ENCODE results near the gene CAPS. TPM values are rescaled to one million over a fixed set of nuclear protein-coding genes. Genes with fewer than 3 reads are reported as not detected.
"Not testable (repeated sequence)": the region's sequence is repeated elsewhere in the genome, so short reads cannot be mapped to it uniquely, and the experiment has no call there.

CAPS gene
- polyA plus RNA-seq: 10 to 100 TPM in 1 of 2 donors, 1 to 10 TPM in 1; 8.0 to 18.7 TPM

DNA sequence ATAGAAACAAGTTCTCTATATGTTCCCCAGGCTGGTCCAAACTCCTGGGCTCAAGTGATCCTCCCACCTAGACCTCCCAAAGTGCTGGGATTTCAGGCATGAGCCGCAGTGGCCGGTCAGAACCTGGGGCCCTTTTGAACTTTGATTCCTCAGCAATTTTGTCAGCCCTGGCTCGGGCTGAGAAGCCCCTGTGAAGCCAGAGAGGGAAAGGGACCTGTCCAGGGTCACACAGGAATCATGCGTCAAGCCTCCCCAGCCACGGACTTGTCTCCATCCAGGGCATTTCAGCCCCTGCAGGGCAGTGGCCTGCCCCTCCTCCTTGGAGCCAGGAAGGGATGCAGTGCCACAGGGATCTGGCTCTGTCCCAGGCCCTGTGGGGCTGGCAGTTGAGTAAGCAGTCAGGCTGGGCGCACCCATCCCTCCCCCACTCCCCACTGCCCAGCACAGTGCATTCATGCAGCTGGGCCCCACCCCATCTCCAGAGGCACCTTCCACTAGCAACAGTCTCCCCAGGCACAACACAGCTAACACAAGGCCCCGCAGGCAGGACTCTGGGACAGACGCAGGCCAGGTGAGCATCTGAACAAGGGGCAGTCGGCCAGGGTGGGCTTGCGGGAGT, at the start of gene CAPS:
TSS of gene CAPS (plus strand) at position 516 of the 619 bp plus-strand sequence. CDS start 153 bp downstream, outside the sequence.
- H3K9me3 ChIP-seq (ENCODE audit: control insufficient read depth in 2 of 2, insufficient read depth in 1 of 2, low read depth in 1 of 2, low read length in 1 of 2): no peaks in the 10 kb centered on the region
- no peak within 1 kb of the TSS for H3K4me3 ChIP-seq (ENCODE audit: low read depth in 1 of 2, low read length in 2 of 2)
- H3K36me3 ChIP-seq (ENCODE audit: control insufficient read depth in 2 of 2, insufficient read depth in 2 of 2, low read length in 1 of 2): peaks cover 12 to 40% of the 10 kb centered on the region in 2 donors
- peak within 1 kb of the TSS in 1 of 2 donors; percentile 22 for H3K27ac ChIP-seq (ENCODE audit: low read depth in 2 of 2, low read length in 1 of 2)
- WGBS, 2 donors: 62% methylated on average over 10 of the region's 10 CpGs
- H3K4me1 ChIP-seq (ENCODE audit: control insufficient read depth in 2 of 2, insufficient read depth in 2 of 2, low read length in 1 of 2): peaks cover 8 to 19% of the 10 kb centered on the region in 2 donors
- no peaks in the 10 kb centered on the region for H3K27me3 ChIP-seq (ENCODE audit: control insufficient read depth in 1 of 2, insufficient read depth in 2 of 2, low read length in 2 of 2)

DNA sequence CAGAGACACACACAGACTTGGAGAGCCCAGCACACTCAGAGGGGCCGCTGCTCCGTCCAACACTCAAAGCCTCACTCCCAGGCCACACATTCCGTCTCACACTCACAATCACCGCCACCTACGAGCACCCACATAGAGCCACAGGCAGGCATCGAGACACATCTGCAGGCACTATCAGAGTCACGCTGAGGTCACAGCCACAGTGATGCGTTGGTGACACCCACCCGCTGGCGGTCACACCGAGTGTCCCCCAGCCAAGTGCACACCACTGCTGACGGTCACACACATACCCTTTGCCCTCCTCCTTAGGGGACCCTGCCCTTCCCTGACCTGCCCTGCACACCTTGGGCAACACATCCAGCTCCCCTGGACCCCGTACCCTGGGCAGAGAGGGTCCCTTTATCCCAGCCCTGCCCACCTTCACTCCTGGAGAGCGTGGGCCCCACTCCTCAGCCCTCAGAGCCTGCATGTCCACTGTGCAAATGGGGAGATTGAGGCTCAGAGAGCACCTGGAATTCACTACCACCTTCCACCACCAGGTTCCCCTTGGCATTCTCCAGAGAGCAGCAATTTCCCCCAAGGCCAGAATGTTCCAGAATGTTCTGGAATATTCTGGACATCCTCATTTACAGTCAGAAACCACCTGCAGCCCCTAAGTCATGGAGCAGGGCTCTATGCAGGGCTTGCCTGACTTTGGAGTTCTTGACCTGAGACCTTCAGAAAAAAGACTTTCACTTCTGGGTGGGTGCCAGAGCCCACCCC, 49.1 kb upstream of the CAPS start:
- no peak overlapping the region for H3K4me3 ChIP-seq (ENCODE audit: low read depth in 1 of 2, low read length in 2 of 2)
- no peaks in the 10 kb centered on the region for H3K9me3 ChIP-seq (ENCODE audit: control insufficient read depth in 2 of 2, insufficient read depth in 1 of 2, low read depth in 1 of 2, low read length in 1 of 2)
- peaks cover 0 to 2% of the 10 kb centered on the region in 2 donors for H3K4me1 ChIP-seq (ENCODE audit: control insufficient read depth in 2 of 2, insufficient read depth in 2 of 2, low read length in 1 of 2)
- WGBS, 2 donors: 84 to 85% methylated on average over 14 of the region's 14 CpGs
- H3K27ac ChIP-seq (ENCODE audit: low read depth in 2 of 2, low read length in 1 of 2): no peak overlapping the region
- no peaks in the 10 kb centered on the region for H3K27me3 ChIP-seq (ENCODE audit: control insufficient read depth in 1 of 2, insufficient read depth in 2 of 2, low read length in 2 of 2)
- no peaks in the 10 kb centered on the region for H3K36me3 ChIP-seq (ENCODE audit: control insufficient read depth in 2 of 2, insufficient read depth in 2 of 2, low read length in 1 of 2)

DNA sequence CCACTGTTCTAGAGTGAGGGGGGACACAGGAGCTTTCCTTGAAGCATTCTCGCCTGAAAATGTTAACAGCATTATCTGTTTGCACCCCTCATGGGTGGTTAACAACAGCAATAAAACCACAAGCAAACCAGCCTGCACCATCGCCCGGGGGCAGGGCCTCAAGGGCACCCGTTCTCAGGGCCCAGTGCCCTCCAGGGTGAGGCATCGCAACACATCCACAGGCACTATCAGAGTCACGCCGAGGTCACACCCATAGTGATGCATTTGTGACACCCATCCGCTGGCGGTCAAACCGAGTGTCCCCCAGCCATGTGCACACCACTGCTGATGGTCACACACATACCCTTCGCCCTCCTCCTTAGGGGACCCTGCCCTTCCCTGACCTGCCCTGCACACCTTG, 48.3 kb upstream of the CAPS start:
- Histone ChIP-seq H3K36me3 (ENCODE audit: control insufficient read depth in 2 of 2, insufficient read depth in 2 of 2, low read length in 1 of 2) (no peaks in the 10 kb centered on the region), H3K4me1 (ENCODE audit: control insufficient read depth in 2 of 2, insufficient read depth in 2 of 2, low read length in 1 of 2) (peaks cover 0 to 2% of the 10 kb centered on the region in 2 donors), H3K27ac (ENCODE audit: low read depth in 2 of 2, low read length in 1 of 2) (no peak overlapping the region), H3K9me3 (ENCODE audit: control insufficient read depth in 2 of 2, insufficient read depth in 1 of 2, low read depth in 1 of 2, low read length in 1 of 2) (no peaks in the 10 kb centered on the region), H3K27me3 (ENCODE audit: control insufficient read depth in 1 of 2, insufficient read depth in 2 of 2, low read length in 2 of 2) (no peaks in the 10 kb centered on the region), H3K4me3 (ENCODE audit: low read depth in 1 of 2, low read length in 2 of 2) (no peak overlapping the region)
- WGBS, 2 donors: 84 to 85% methylated on average over 11 of the region's 11 CpGs

DNA sequence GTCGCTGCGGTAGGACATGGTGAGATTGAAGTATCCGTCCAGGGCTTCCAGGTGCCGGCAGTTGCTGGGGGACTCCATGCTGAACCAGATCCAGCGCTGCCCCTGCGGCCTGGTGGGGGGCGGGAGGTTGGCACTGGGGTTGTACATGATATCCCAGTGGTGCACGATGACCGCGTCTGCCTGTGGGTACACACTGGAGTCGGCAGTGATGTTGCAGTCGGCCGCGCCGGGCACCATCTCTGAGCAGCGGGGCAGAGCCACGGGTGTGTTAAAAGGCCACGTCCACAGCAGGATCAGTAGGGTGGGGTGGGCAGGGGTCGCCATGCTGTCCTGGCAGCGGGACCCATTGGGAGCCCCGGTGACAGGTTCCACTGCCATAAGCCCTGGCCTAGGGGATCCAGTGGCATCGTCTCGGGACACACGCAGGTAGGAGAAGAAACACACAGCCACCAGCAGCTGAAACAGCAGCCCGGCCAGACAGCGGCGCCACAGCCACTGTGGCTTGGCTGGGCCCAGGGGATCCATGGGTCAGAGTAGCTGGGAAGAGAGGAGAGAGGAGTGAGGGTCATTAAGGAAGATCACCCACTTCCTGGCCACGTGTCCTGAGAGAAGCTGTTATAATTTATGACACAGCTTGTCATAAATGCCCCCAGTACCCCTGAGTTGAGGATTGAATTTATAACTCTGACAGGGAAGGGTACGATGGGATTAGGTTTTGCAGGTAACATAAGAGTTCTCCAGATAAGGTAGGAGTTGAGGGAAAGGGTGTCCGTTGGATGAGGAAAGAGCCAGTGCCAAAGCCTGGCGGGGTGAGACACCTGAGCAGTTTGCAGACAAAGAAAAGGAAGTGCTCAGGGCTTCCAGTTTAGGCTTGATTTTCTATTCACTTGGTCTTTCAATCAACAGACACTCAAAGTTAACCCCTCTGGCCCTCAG, 46.6 kb upstream of the CAPS start:
- Histone ChIP-seq H3K27me3 (ENCODE audit: control insufficient read depth in 1 of 2, insufficient read depth in 2 of 2, low read length in 2 of 2) (no peaks in the 10 kb centered on the region), H3K4me3 (ENCODE audit: low read depth in 1 of 2, low read length in 2 of 2) (no peak overlapping the region), H3K27ac (ENCODE audit: low read depth in 2 of 2, low read length in 1 of 2) (no peak overlapping the region), H3K36me3 (ENCODE audit: control insufficient read depth in 2 of 2, insufficient read depth in 2 of 2, low read length in 1 of 2) (no peaks in the 10 kb centered on the region), H3K9me3 (ENCODE audit: control insufficient read depth in 2 of 2, insufficient read depth in 1 of 2, low read depth in 1 of 2, low read length in 1 of 2) (no peaks in the 10 kb centered on the region), H3K4me1 (ENCODE audit: control insufficient read depth in 2 of 2, insufficient read depth in 2 of 2, low read length in 1 of 2) (peaks cover 0 to 2% of the 10 kb centered on the region in 2 donors)
- WGBS, 2 donors: 85 to 88% methylated on average over 31 of the region's 31 CpGs

DNA sequence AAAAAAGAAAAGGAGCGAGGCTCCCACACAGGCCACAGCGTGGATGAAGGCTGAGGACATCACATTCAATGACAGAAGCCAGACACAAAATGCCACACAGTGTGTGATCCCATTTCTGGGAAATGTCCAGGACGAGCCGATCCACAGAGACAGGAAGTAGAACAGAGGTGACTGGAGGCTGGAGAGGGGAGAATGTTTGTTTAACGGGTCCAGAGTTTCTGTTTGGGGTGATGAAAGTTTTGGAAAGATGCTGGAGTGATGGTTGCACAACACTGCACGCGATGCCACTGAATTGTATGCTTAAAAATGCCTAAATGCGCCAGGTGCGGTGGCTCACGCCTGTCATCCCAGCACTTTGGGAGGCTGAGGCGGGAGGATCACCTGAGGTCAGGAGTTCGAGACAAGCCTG, 43.1 kb upstream of the CAPS start:
- Histone ChIP-seq H3K27ac (ENCODE audit: low read depth in 2 of 2, low read length in 1 of 2) (no peak overlapping the region), H3K9me3 (ENCODE audit: control insufficient read depth in 2 of 2, insufficient read depth in 1 of 2, low read depth in 1 of 2, low read length in 1 of 2) (no peaks in the 10 kb centered on the region), H3K36me3 (ENCODE audit: control insufficient read depth in 2 of 2, insufficient read depth in 2 of 2, low read length in 1 of 2) (no peaks in the 10 kb centered on the region), H3K27me3 (ENCODE audit: control insufficient read depth in 1 of 2, insufficient read depth in 2 of 2, low read length in 2 of 2) (no peaks in the 10 kb centered on the region), H3K4me1 (ENCODE audit: control insufficient read depth in 2 of 2, insufficient read depth in 2 of 2, low read length in 1 of 2) (no peaks in the 10 kb centered on the region), H3K4me3 (ENCODE audit: low read depth in 1 of 2, low read length in 2 of 2) (no peak overlapping the region)
- WGBS, 2 donors: 80 to 82% methylated on average over 12 of the region's 12 CpGs

DNA sequence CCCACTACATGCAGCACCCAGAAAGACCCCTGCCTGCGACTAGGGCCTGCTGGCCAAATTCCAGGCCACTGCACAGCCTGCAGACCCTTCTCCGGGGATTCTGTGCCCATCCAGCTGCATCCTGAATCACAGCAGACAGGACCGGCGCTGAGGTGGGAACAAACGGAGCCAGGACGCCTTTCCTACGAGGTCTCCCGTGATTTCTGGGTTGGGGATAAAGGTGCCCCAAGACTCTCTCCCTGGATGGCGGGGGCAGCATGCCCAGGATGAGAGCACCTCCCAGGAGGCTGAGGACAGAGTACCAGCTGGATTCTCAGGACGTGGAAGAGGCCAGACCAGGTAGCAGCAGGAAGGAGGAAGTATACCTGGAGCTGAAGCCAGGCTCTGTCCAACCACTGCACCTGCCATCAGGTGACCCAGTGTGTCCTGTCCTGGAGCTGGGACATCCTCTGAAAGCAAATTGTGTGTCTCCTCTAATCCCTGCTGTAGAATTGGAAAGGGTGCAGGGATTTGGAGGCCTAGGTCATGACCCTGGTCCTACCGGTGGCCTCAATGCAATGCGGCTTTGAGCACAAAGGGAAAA, 40.3 kb upstream of the CAPS start:
- Histone ChIP-seq H3K27ac (ENCODE audit: low read depth in 2 of 2, low read length in 1 of 2) (peak overlapping the region in 1 of 2 donors; percentile 47), H3K4me3 (ENCODE audit: low read depth in 1 of 2, low read length in 2 of 2) (no peak overlapping the region), H3K9me3 (ENCODE audit: control insufficient read depth in 2 of 2, insufficient read depth in 1 of 2, low read depth in 1 of 2, low read length in 1 of 2) (no peaks in the 10 kb centered on the region), H3K36me3 (ENCODE audit: control insufficient read depth in 2 of 2, insufficient read depth in 2 of 2, low read length in 1 of 2) (no peaks in the 10 kb centered on the region), H3K4me1 (ENCODE audit: control insufficient read depth in 2 of 2, insufficient read depth in 2 of 2, low read length in 1 of 2) (no peaks in the 10 kb centered on the region), H3K27me3 (ENCODE audit: control insufficient read depth in 1 of 2, insufficient read depth in 2 of 2, low read length in 2 of 2) (no peaks in the 10 kb centered on the region)
- 89% methylated on average over 12 of the region's 12 CpGs for WGBS, 2 donors

DNA sequence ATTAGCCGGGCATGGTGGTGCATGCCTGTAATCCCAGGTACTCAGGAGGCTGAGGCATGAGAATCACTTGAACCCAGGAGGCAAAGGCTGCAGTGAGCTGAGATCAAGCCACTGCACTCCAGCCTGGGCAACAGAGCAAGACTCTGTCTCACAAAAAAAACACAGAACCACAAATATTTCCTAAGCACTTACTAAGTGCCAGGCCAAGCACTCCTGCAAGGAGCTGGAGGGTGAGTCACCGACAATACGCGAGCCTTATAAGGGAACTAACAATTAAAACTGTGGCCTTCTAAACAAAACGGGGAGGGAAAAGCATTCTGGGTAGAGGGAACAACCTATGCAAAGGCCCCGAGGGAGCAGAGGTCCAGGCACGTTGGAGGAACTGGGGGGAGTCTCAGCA, 39.6 kb upstream of the CAPS start:
- not testable (repeated sequence) for H3K27me3 ChIP-seq (ENCODE audit: control insufficient read depth in 1 of 2, insufficient read depth in 2 of 2, low read length in 2 of 2); H3K4me3 ChIP-seq (ENCODE audit: low read depth in 1 of 2, low read length in 2 of 2); H3K36me3 ChIP-seq (ENCODE audit: control insufficient read depth in 2 of 2, insufficient read depth in 2 of 2, low read length in 1 of 2); H3K4me1 ChIP-seq (ENCODE audit: control insufficient read depth in 2 of 2, insufficient read depth in 2 of 2, low read length in 1 of 2); H3K9me3 ChIP-seq (ENCODE audit: control insufficient read depth in 2 of 2, insufficient read depth in 1 of 2, low read depth in 1 of 2, low read length in 1 of 2)
- WGBS, 2 donors: 72 to 79% methylated on average over 7 of the region's 7 CpGs
- peak overlapping the region in 1 of 2 donors; percentile 74 for H3K27ac ChIP-seq (ENCODE audit: low read depth in 2 of 2, low read length in 1 of 2)

DNA sequence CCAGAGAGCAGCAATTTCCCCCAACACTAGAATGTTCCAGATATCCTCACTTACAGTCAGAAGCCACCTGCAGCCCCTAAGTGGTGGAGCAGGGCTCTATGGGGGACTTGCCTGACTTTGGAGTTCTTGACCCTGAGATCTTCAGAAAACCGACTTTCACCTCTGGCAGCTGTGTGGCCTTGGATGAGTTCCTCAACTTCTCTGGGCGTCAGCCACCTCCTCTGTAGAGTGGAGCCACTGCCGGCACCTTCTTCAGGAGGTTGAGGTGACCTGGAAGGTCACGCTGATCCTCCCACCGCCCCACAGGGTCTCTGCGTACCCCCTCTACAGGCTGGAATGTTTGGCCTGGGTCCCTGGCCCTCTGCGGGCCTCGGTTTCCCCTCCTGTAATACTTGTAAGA, 36.6 kb upstream of the CAPS start:
- no peaks in the 10 kb centered on the region for H3K9me3 ChIP-seq (ENCODE audit: control insufficient read depth in 2 of 2, insufficient read depth in 1 of 2, low read depth in 1 of 2, low read length in 1 of 2)
- 77 to 84% methylated on average over 8 of the region's 8 CpGs for WGBS, 2 donors
- no peak overlapping the region for H3K27ac ChIP-seq (ENCODE audit: low read depth in 2 of 2, low read length in 1 of 2)
- H3K4me3 ChIP-seq (ENCODE audit: low read depth in 1 of 2, low read length in 2 of 2): no peak overlapping the region
- H3K27me3 ChIP-seq (ENCODE audit: control insufficient read depth in 1 of 2, insufficient read depth in 2 of 2, low read length in 2 of 2): no peaks in the 10 kb centered on the region
- peaks cover 0 to 2% of the 10 kb centered on the region in 2 donors for H3K4me1 ChIP-seq (ENCODE audit: control insufficient read depth in 2 of 2, insufficient read depth in 2 of 2, low read length in 1 of 2)
- H3K36me3 ChIP-seq (ENCODE audit: control insufficient read depth in 2 of 2, insufficient read depth in 2 of 2, low read length in 1 of 2): no peaks in the 10 kb centered on the region

DNA sequence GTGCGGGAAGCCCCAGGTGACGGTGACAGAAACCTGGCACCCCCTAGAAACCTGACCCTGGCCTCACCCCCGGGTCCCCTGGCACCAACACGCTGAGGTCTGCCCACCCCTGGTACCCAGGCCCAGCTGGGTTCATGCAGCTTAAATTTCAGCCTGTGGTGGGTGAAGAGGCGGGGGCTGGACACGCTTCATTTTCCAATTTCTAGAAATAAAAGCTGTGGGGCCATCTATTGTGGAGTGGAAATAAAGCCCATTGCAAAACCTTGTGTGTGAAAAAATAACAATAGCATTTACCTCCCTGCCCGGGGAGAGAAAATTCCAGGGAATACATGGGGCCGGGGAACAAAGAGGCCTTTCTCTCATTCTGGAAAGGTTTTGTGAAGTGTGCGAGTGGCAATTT, 36.2 kb upstream of the CAPS start:
- Histone ChIP-seq H3K4me1 (ENCODE audit: control insufficient read depth in 2 of 2, insufficient read depth in 2 of 2, low read length in 1 of 2) (peaks cover 0 to 4% of the 10 kb centered on the region in 2 donors), H3K27me3 (ENCODE audit: control insufficient read depth in 1 of 2, insufficient read depth in 2 of 2, low read length in 2 of 2) (no peaks in the 10 kb centered on the region), H3K27ac (ENCODE audit: low read depth in 2 of 2, low read length in 1 of 2) (no peak overlapping the region), H3K4me3 (ENCODE audit: low read depth in 1 of 2, low read length in 2 of 2) (no peak overlapping the region), H3K9me3 (ENCODE audit: control insufficient read depth in 2 of 2, insufficient read depth in 1 of 2, low read depth in 1 of 2, low read length in 1 of 2) (no peaks in the 10 kb centered on the region), H3K36me3 (ENCODE audit: control insufficient read depth in 2 of 2, insufficient read depth in 2 of 2, low read length in 1 of 2) (no peaks in the 10 kb centered on the region)
- WGBS, 2 donors: 80 to 84% methylated on average over 9 of the region's 9 CpGs
